HepG2 (cell line): ENCODE data around the gene SFPQ. TPM values are rescaled to one million over a fixed set of nuclear protein-coding genes. Genes with fewer than 3 reads are reported as not detected.

Experiments used
- BRF2 ChIP-seq: sonication (generic); formaldehyde crosslinking; IDR thresholded peaks from 2 replicates; pipeline ENCODE4 v1.8.1; 2022; ENCODE audit warnings: mild to moderate bottlenecking, missing genetic modification reagents
- CEBPG ChIP-seq: IDR thresholded peaks from 2 replicates; pipeline ENCODE4 v1.6.1; 2016
- CHCHD3 ChIP-seq: sonication (generic); formaldehyde crosslinking; IDR thresholded peaks from 2 replicates; pipeline ENCODE4 v1.8.0; 2022; ENCODE audit warnings: mild to moderate bottlenecking, missing genetic modification reagents, moderate library complexity
- HNRNPH1 ChIP-seq: fragments of 200-400 bp; formaldehyde crosslinking; optimal IDR thresholded peaks from 2 replicates; pipeline ENCODE3; 2017; ENCODE audit warnings: mild to moderate bottlenecking, low read depth, low read length
- HOXA3 ChIP-seq: sonication (generic); formaldehyde crosslinking; IDR thresholded peaks from 2 replicates; pipeline ENCODE4 v1.5.0; 2020; ENCODE audit warnings: missing genetic modification reagents
- IKZF4 ChIP-seq: sonication (generic); formaldehyde crosslinking; IDR thresholded peaks from 2 replicates; pipeline ENCODE4 v1.5.1; 2020; ENCODE audit warnings: borderline replicate concordance, mild to moderate bottlenecking, low read depth, missing genetic modification reagents; ENCODE audit errors: not compliant biosample characterization
- KAT7 ChIP-seq: IDR thresholded peaks from 2 replicates; pipeline ENCODE4 v1.6.1; 2018; ENCODE audit warnings: borderline replicate concordance, missing compliant biosample characterization
- MED1 ChIP-seq: sonication (generic); formaldehyde crosslinking; IDR thresholded peaks from 2 replicates; pipeline ENCODE4 v1.4.0; 2020; ENCODE audit warnings: missing genetic modification reagents
- NR2C2 ChIP-seq: sonication (generic); formaldehyde crosslinking; IDR thresholded peaks from 2 replicates; pipeline ENCODE4 v1.4.0; 2020; ENCODE audit warnings: missing genetic modification reagents, mild to moderate bottlenecking, moderate library complexity, borderline replicate concordance
- PAXIP1 ChIP-seq: sonication (generic); formaldehyde crosslinking; conservative IDR thresholded peaks from 2 replicates; pipeline ENCODE4 v1.4.0; 2020; ENCODE audit warnings: mild to moderate bottlenecking, missing genetic modification reagents, moderate library complexity
- PPARG ChIP-seq: conservative IDR thresholded peaks from 2 replicates; pipeline ENCODE4 v1.6.1; 2016; ENCODE audit warnings: missing biosample characterization, missing genetic modification reagents
- REPIN1 ChIP-seq: sonication (generic); formaldehyde crosslinking; IDR thresholded peaks from 2 replicates; pipeline ENCODE4 v1.8.0; 2022; ENCODE audit warnings: missing genetic modification reagents, low read depth, mild to moderate bottlenecking, borderline replicate concordance
- SP5 ChIP-seq: IDR thresholded peaks from 2 replicates; pipeline ENCODE4 v1.6.1; 2016; ENCODE audit warnings: low read depth, borderline replicate concordance
- SPEN ChIP-seq: sonication (generic); formaldehyde crosslinking; IDR thresholded peaks from 2 replicates; pipeline ENCODE4 v1.5.1; 2020; ENCODE audit warnings: low read depth, mild to moderate bottlenecking, missing genetic modification reagents
- TRIM24 ChIP-seq: sonication (generic); formaldehyde crosslinking; IDR thresholded peaks from 2 replicates; pipeline ENCODE4 v1.8.0; 2022; ENCODE audit warnings: mild to moderate bottlenecking, missing genetic modification reagents
- YY1 ChIP-seq: IDR thresholded peaks from 2 replicates; pipeline ENCODE4 v1.6.1; 2011; ENCODE audit warnings: low read length, low read depth, moderate library complexity, mild to moderate bottlenecking; ENCODE audit not compliant: insufficient read depth, insufficient replicate concordance
- ZBTB38 ChIP-seq: sonication (generic); formaldehyde crosslinking; IDR thresholded peaks from 2 replicates; pipeline ENCODE4 v1.5.1; 2020; ENCODE audit warnings: mild to moderate bottlenecking, missing genetic modification reagents
- ZFP36 ChIP-seq: fragments of 150-350 bp; IDR thresholded peaks from 2 replicates; pipeline ENCODE4 v1.6.1; 2018; ENCODE audit warnings: borderline replicate concordance, low read length, low read depth; ENCODE audit not compliant: partially characterized antibody
- ZMYM3 ChIP-seq: sonication (generic); formaldehyde crosslinking; IDR thresholded peaks from 2 replicates; pipeline ENCODE4 v1.5.1; 2020; ENCODE audit warnings: mild to moderate bottlenecking, missing genetic modification reagents
- ZNF30 ChIP-seq: sonication (generic); formaldehyde crosslinking; IDR thresholded peaks from 2 replicates; pipeline ENCODE4 v1.5.0; 2020; ENCODE audit warnings: mild to moderate bottlenecking, missing genetic modification reagents
- ZNF441 ChIP-seq: sonication (generic); formaldehyde crosslinking; IDR thresholded peaks from 2 replicates; pipeline ENCODE4 v1.7.0; 2021; ENCODE audit warnings: missing genetic modification reagents, borderline replicate concordance
- ZNF556 ChIP-seq: sonication (generic); formaldehyde crosslinking; IDR thresholded peaks from 2 replicates; pipeline ENCODE4 v1.4.0; 2020; ENCODE audit warnings: mild to moderate bottlenecking, missing genetic modification reagents, borderline replicate concordance
- polyA plus RNA-seq, 8 experiments: library from polyadenylated mRNA; depleted of rRNA in 3 of 8; stranded (reverse) in 7 of 8; unstranded in 1 of 8; fragments of >200 nt; fragmentation: Illumina TruSeq in 4 of 8; extraction: Trizol in 4 of 8; gene quantifications; 2 replicates each; pipeline versions ENCODE4 v1.2.1 to v1.2.3, GENCODE V29; 2011 to 2016; ENCODE audit warnings: low read depth in 4 of 8, missing spikeins in 1 of 8, mixed read lengths in 1 of 8; ENCODE audit not compliant: insufficient read depth in 1 of 8
- total RNA-seq, 5 experiments: library from RNA; depleted of rRNA; stranded (reverse); fragments of >200 nt; fragmentation: Illumina TruSeq; extraction: Trizol; gene quantifications; 2 replicates each; pipeline ENCODE4 v1.2.3, GENCODE V29; 2016; ENCODE audit warnings: low read depth in 1 of 5
- TF ChIP-seq, protein P1 (sequence below): sonication (generic); formaldehyde crosslinking; IDR thresholded peaks from 2 replicates; pipeline ENCODE4 v1.8.1; 2023; ENCODE audit warnings: missing genetic modification reagents, mild to moderate bottlenecking, borderline replicate concordance

The SFPQ gene
- total and polyA plus RNA-seq, 2 of the 13 experiments (the other 11 are each of a cell fraction or from before 2014, with no cell fraction given), result 101 to 292 TPM

GRCh38 chr1:35188578-35189392, 4.2 kb downstream of the SFPQ start (continued):
- TF ChIP-seq CEBPG (CRISPR knock-in tag) (no peak), TRIM24 (CRISPR knock-in tag) (no peak), ZNF556 (CRISPR knock-in tag) (no peak), KAT7 (peak; percentile 44; the same call in 1 of the 2 replicates), BRF2 (CRISPR knock-in tag) (no peak), ZFP36 (no peak), PPARG (CRISPR knock-in tag) (no peak), HOXA3 (CRISPR knock-in tag) (peak; percentile 86), NR2C2 (CRISPR knock-in tag) (0 out of 2 replicates have a peak, but pooled peaks have one; percentile 28), ZNF441 (CRISPR knock-in tag) (no peak), ZNF30 (CRISPR knock-in tag) (no peak), PAXIP1 (CRISPR knock-in tag) (no peak), ZMYM3 (peak; percentile 38; the same call in 1 of the 2 replicates), REPIN1 (CRISPR knock-in tag) (no peak), YY1 (peak; percentile 9), IKZF4 (CRISPR knock-in tag) (no peak), SP5 (CRISPR knock-in tag) (no peak), CHCHD3 (no peak), HNRNPH1 (no peak), MED1 (CRISPR knock-in tag) (peak; percentile 35; the same call in 1 of the 2 replicates), ZBTB38 (CRISPR knock-in tag) (peak; percentile 98), SPEN (CRISPR knock-in tag) (no peak)
- TF ChIP-seq, protein P1, sequence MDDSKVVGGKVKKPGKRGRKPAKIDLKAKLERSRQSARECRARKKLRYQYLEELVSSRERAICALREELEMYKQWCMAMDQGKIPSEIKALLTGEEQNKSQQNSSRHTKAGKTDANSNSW (CRISPR knock-in tag), result no peak
